IPS-NIHi7 (cell line): ENCODE data around the gene KRTAP17-1.
"Not testable (repeated sequence)": the region's sequence is repeated elsewhere in the genome, so short reads cannot be mapped to it uniquely, and the experiment has no call there.

Experiments
- DNase-seq: peaks from one replicate; pipeline ENCODE4 v3.0.0; 2012; ENCODE audit warnings: mixed read lengths; ENCODE audit errors: extremely low spot score

Gene KRTAP17-1, protein sequence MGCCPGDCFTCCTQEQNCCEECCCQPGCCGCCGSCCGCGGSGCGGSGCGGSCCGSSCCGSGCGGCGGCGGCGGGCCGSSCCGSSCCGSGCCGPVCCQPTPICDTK

DNA sequence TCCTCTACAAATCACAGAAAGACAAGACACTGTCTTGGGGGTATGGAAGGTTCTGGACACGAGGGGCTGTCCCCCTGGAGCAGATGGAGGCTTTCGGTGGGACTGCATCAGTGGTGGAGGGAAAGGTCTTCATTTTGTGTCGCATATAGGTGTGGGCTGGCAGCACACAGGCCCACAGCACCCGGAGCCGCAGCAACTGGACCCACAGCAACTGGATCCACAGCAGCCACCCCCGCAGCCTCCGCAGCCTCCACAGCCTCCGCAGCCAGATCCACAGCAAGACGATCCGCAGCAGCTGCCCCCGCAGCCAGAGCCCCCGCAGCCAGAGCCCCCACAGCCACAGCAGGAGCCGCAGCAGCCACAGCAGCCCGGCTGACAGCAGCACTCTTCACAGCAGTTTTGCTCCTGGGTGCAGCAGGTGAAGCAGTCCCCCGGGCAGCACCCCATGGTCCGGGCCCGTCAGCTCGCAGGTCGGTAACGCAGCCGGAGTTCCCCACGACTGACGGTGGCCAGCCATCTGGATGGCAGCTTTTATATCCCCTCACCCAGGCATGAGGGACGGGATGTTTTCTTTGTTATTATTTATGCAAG lies at the start of gene KRTAP17-1:
Gene KRTAP17-1, minus strand, starts transcription at position 507 of the 591 bp plus-strand sequence. Its CDS starts 60 bp downstream, at position 447.
- no peak for DNase-seq

DNA sequence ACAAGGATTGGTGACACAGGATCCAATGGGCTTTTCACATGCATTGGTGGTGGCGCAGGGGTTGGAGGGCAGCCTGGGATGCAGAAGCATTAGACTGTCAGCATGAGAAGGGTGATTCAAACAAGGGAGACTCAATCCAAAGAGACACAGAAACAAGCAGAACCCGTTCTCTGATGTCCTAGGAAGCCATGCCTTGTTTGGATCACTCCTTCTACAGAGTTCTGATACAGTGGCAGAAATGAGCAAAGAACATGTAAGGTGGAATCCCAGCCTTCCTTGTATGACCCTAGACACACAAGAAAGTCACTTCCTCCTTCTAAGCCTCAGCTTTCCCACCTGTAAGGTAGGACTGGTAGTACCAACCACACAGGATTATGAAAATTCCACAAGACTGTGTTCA lies 48.4 kb upstream of the KRTAP17-1 start:
- no peak for DNase-seq

DNA sequence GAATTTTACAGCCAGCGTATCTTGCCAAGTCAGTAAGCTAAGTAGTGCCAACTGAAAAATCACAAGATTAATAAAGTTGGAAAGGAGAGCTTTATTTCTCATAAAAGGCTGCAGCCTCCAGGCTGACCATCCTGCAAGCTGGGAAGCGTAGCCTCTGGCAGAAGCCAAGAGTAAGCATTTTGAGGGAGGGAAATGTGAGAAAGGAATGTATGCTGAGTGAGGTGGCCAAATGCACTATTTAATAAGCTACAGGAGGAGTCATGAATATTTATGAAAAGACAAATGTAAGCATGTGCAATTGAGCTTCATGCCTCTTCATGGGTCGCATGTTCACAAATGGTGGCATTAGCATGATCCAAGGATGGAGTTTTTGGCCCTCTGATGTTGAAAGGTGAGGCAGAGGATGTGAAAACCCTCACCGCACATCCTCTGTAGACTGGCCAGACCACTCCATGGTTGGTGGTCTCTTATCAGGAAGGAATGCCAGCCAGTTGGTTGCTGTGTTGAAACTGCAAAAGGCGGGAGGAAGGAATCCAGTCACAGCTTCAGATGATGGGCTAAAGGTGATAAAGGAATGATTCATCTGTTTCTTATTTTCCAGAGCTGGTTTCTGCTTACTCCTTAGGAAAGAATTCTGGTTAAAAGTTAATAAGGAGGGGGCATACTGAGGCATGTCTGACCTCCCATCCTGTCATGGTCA lies 44.9 kb upstream of the KRTAP17-1 start:
- DNase-seq: no peak

DNA sequence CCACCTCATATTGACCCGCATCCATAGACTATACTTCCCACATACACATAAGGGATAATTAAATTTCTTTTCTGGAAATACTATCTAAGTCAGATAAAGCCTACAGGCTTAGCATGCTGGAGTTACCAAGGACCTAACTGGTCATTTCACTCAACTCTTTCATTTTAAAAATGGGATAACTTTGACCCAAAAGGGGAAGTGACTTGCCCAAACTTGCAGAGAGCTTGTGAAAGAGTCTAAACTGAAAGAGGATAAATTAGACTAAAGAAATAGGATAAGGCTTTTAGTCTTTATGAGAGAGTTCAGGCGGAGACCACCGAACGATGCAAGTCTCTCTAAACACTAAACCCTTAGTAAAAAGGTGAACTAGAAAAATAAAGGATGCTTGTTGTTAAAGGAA lies 39.0 kb upstream of the KRTAP17-1 start:
- DNase-seq: no peak

DNA sequence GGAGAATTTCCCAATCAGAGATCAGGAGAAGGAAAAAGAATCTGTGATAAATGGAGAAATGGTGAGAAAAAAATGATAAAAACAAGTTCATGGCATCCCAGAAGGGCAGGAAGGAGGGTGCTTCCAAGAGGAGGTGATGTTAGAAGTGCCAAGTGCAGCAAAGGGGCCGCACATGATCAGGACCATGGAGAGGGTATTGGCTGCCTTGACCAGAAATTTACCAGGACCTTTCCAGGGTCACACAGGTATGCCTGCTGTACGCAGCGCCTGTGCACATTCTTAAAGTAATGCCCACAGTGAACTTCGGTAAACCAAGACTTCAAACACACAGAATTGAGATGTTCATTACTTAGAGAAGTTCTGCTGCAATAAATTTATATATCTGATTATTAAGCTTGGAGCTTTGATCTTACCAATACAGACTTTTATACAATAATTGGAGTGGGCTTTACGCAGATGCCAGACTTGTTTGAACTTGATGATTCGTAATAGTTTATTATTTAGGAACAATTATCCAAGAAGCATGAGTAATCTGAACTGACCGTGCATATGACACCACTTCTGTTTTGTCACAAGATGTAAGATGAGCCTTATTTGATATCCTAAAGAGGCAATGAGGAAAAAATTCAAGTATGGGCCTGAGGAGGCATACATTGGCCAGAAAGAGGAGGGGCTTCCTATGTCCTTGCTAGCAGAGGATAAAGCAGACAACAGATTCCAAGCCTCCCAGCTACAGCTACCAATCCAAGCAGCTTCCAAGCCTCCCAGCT lies 37.3 kb upstream of the KRTAP17-1 start:
- peak; percentile 45 for DNase-seq

DNA sequence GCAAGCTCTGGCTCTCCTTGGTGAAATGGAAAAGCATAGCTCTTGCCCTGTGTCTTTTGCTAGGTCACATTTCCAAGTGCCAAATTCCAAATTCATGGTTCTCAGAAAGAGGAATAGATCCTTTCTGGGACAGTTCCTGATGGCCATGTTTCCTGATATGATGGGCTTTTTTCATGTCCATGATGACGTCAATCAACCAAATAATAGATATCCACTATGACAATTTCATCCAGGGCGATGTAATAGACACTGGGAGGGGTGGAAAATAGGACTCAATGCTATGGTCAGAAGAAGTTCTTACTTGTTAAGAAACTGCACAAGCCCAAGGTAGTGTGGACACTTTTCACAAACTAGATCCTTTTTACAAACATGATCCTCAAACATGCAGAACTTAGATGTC lies 35.7 kb upstream of the KRTAP17-1 start:
- no peak for DNase-seq

DNA sequence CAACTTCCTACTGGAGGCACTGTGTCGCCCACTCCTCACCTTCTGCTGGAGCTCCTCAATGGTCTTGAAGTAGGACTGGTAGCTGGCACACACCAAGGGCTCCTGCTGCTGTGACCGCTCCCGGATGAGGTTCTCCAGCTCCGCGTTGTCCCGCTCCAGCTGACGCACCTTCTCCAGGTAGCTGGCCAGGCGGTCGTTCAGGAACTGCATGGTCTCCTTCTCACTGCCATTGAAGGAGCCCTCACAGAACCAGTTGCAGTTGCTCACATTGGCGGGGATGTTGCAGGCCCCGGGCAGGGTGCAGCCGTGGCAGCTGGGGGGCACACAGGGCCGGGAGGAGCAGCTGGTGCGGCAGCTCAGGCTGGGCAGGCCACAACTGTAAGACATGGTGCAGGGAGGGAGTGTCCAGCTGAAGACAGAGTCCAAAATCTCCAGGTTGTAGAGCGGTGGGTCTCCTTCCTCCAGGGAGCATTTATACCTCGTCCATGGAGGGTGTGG lies 34.9 kb upstream of the KRTAP17-1 start, which contains the start of gene KRT33A:
Gene KRT33A, minus strand, starts transcription at position 448 of the 498 bp plus-strand sequence. Its CDS starts 61 bp downstream, at position 387.
- DNase-seq: not testable (repeated sequence)

DNA sequence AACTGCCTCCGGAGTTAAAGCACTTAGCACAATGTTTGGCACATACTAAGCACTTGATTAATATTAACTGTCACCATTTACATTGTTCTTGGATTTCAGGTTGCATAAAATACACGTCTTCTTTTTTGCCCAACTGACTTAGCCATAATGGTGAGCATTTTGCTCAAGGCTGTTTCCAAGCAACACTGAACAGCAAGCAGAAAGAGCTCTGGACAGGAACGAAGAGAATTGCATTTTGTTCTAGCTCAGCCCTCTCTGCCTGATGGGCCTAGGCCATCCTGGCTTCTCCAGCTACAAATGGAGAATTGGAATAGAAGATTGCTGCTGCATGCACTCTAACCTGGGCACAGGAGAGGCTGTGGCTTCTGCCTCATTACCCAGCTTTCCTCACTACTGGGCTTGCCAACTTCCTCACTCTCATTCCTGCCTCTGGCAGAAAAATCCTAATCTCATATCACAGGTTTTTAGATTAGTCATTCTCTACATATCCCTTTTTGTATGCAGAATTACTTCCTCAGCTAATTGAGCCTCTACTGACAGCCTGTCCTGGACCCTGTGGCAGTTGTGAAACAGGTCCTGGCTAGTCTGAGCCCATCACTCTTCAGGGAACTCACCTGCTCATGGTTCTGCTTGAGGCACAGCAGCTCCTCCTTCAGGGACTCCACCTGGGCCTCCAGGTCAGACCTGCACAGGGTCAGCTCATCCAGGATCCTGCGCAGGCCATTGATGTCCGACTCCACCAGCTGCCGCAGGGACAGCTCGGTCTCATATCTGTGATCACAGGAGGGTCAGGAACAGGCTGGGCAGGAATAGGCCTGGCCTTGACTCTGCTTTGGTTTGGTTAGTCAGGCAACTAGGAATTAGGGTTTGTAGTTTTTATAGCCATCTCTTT lies 32.6 kb upstream of the KRTAP17-1 start:
- no peak for DNase-seq

DNA sequence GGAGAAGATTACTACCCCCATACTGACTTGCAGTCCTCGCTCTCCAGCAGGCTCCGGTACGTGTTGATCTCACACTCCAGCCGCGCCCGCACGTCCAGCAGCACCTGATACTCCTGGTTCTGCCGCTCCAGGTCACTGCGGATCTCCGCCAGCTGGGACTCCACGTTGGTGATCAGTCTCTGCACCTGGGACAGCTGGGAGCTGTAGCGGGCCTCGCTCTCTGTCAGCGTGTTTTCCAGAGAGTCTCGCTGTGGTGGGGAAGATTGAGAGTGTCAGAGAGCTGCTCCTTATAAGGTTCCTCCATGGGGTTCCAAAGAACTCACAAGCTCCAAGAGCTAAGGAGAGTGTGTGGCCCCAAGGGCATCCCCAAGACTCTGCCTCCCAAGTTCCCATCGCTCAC lies 30.9 kb upstream of the KRTAP17-1 start:
- not testable (repeated sequence) for DNase-seq

DNA sequence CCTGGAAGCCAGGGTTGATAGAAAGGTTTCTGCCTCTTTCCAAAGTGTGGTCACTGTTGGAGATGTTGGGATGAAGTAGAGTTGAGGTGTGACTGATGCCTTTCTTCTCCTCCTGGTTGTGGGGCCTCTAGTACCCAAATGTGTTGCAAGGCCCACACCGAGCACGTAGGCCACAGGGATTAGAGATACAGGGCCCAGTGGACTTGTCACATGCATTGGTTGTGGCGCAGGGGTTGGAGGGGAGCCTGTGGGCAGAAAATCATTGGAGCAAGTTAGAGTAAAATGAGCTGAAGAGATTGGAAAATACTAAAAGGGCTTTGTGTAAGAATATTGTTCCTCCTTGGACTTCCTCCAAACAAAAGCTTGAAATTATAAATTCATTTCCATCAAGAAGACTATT lies 30.5 kb upstream of the KRTAP17-1 start:
- no peak for DNase-seq

DNA sequence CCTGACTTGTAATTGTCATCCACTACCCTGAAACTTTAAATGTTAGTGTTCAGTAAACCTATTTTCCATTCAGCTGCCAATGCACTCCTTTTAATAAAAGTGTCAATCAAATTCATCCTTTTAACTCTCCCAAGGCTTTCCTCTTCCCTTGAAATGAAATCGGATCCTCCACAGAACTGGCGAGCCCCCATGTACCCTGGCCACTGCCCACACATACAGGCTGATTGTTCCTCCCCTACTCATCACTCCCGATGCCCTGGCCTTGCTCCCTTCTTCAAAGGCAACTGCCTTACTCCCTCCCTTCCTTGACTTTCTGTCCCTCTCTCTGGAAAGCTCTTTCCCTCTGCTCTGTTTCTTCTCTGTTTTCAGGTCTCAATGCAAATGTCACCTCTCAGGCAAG lies 27.5 kb upstream of the KRTAP17-1 start:
- no peak for DNase-seq

DNA sequence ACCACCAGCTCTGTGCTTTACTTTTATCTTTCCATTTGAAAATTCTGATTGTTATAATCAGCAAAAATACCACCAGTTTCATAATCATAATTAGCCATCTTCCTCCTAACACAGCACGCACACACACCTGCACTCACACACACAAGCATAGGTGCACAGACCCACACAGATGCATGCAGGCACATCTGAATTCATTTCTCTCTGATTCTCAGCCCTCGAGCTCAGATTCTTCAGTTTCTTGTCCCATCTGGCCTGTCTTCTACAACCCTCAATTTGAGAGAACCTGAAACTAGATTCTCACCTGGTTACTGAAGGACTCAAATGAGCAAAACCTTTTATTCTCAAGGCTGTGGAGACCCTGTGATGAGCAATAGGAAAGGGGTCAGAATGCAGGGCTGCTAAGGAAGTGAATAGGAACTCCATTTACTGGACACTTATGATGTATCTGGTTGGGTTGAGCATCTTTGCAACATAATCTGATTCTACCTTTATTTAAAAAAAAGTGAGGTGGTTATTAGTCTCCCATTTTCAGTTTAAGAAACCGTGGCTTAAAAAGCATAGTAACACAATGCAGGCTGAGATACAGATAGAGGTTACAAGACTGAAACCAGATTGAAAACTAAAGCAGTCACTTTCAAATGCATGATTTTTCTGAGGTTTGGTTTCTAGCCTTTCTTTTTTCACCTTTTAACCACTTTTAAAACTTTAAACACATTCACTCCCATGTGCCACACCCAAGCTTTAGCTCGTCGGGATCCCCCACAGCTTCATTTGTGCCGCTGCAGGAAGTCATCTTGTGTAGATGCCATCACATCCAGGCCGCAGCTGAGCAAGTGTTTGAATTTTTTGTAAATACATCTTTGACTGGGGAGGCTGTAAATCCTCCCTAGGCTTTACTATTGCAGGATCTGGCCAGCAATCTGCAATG lies 25.7 kb upstream of the KRTAP17-1 start:
- DNase-seq: no peak

DNA sequence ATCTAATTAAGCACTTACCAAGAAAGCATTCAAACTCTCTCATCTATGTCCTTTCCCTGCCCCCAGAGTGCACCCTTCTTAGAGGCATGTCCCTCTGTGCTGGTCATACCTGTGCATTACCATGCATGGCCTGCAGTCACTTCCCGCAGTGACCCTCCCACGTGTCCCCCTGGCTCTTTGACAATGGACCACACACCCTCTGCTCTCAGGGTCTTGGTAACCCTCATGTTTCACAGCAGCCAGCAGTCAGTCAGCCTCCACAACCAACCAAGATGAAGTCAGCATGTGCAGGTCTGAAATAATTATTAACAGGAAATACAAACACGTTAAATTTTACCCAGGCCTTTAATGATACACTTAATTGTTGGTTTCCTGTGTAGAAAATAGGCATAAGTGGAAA lies 25.0 kb upstream of the KRTAP17-1 start:
- DNase-seq: no peak

DNA sequence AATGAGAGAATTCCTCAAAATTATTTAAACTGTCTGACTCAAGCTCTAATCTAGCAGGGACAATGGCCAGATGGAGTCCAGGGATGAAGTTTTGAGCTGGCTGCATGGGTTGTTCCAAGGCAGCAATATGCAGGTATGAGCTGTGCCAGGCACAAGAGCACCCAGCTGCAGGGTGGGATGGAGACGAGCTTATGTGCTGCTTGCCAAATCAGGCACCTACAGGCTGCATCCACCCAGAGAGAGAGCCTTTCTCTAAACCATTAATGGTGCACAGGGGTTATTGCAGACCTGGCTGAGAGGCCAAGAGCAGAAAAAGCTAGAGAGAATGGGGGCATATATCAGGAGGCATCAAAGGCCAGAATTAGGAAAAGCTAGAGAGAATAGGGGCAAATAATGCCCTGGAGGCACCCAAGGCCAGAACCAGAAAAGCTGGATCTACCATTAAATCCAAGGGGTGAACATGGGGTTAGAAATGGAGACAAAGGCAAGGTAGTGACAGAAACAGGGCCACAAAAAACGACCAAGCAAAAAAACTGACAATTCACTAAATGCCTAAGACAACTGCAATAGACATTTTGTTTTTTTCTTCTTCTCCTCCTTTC lies 24.2 kb upstream of the KRTAP17-1 start:
- DNase-seq: no peak

DNA sequence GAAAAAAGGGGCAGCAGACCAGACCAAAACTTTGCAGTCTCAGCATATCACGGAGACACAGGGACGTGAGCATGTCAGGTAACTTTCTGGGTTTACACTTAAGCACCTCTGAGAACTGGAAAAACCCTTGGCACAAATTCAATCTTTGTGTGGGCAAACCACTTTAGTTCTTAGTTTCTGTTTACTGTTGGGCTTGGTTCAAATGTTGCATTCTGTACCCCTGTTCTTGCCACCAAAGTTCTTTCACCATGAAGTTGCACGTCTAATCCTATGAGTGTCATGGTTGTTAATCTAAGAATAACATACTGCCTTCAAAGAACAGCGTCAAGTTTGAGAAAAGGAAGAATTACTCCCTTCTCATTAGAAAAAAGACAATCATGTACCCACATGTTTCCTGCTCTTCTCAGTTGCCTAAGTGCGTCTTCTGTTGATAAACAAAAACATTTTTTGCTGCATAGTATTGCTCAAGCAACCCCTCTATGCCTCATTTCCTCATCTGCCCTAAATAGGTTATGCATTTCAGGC lies 23.5 kb upstream of the KRTAP17-1 start:
- DNase-seq: no peak

DNA sequence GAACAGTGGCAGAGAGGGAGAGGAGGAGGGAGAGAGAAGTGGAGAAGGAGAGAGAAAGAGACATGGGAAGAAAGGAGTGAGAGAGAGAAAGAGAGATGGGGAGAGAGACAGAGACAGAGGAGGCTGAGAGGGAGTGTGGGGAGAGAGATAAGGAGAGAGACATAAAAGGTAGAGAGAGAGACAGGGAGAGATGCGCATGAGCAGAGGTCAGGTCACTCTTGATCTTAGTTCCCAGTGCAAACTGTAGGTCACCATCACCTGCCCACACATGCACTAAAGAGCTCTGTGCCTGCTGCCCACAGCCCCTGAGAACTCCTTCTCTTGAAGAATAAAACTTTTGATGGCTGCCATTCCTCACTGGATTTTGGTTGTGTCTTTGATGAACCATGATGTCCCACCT lies 20.2 kb upstream of the KRTAP17-1 start:
- no peak for DNase-seq

DNA sequence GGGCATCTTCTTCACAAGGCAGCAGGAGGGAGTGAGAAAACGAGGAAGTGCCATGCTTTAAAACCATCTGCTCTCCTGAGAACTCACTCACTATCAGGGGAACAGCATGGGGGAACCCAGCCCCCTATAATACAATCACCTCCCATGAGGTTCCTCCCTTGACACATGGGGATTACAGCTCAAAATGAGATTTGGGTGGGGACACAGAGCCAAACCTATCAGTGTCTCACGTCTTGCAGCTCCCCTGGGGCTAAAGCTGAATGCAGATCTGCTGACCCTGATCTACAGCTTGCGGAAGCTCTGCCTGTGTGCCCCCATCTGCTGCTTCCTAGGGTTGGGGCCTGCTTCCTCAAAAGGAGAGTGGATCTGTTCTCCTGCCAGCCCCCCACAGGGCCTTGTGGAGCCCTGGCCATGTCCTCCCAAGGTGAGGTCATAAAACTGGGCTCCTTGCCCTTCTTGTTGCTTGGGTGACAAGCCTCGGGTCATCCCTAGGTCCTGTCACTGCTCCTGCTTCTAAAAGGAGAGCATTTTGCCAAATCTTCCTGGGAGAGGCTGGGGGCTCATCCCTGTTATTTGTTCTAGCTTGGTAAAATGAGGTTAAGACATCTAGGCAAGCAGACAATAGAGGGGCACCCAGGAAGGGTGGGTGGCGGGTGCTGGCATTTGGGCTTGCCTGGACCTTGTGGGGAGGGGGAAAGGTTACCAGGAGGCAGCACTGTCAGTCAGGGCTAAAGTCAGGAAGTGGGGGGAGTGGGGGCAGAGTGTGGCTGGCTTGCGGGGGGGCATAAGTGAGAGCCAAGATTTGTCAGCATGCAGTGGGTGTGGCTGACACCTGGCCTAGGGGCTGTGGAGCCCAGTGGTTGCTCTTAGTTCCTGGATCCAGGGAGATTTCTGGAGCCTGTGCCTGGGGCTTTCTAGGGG lies 19.1 kb upstream of the KRTAP17-1 start:
- DNase-seq: no peak

DNA sequence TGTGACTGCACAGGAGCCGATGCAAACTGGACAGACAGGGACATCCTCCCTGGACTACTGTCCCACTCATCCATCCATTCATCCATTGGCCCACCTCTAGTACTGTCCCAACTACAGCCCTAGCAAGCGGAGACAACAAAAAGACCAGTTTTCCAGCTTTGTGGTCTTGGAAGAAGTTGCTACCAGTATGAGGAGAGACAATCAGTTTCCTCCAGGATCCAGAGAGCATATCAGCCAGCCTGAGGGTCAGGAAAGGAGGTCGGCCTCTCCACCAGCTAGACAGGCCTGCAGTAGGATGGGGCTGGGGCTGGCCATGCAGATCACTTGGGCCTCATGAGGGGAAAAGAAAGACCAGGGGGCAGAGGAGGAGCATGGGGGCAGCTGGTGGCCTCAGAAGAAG lies 18.3 kb upstream of the KRTAP17-1 start:
- no peak for DNase-seq
